ENCODE results near the gene FOXN3. TPM values are rescaled to one million over a fixed set of nuclear protein-coding genes. Genes with fewer than 3 reads are reported as not detected.
A peak's percentile ranks its signal among the peaks of the same experiment; 100 is the strongest.

FOXN3 gene
- total RNA-seq, 2 experiments from 2014 or later, result 124 to 127 TPM

- Histone ChIP-seq H3K27ac (ENCODE audit: low read depth in 1 of 2, low read length in 2 of 2) (peak overlapping the region; percentile 27 to 33), H3K27me3 (ENCODE audit: control insufficient read depth in 1 of 2, insufficient read depth in 2 of 2, low read length in 2 of 2) (no peaks in the 10 kb centered on the region), H3K4me3 (ENCODE audit: low read length) (peak overlapping the region; percentile 72), H3K36me3 (ENCODE audit: insufficient read depth, low read length) (no peaks in the 10 kb centered on the region), H3K9me3 (ENCODE audit: control insufficient read depth in 1 of 2, insufficient read depth in 1 of 2, low read length in 2 of 2) (no peaks in the 10 kb centered on the region), H3K4me1 (ENCODE audit: insufficient read depth, low read length) (peaks cover 26% of the 10 kb centered on the region)
- ChIA-PET CTCF (interaction anchor here (0.6 to 1.6 kb wide), 3 partner anchors 13 to 51 kb away, joined by 3 read pairs; no protein-coding TSS in a partner anchor), POLR2A (interaction anchor here (0.7 to 2.4 kb wide), 3 partner anchors 12 to 303 kb away, joined by 3 to 16 read pairs (median 6); no protein-coding TSS in a partner anchor)
- Mint-ChIP-seq H3K36me3 (ENCODE audit: low read depth) (peaks cover 21% of the 10 kb centered on the region), H3K4me1 (ENCODE audit: low read depth) (peaks cover 64% of the 10 kb centered on the region), H3K4me3 (peak overlapping the region; percentile 98), H3K9me3 (no peaks in the 10 kb centered on the region), H3K27me3 (no peaks in the 10 kb centered on the region), H3K27ac (peak overlapping the region; percentile 93)
- TF ChIP-seq, protein P1, sequence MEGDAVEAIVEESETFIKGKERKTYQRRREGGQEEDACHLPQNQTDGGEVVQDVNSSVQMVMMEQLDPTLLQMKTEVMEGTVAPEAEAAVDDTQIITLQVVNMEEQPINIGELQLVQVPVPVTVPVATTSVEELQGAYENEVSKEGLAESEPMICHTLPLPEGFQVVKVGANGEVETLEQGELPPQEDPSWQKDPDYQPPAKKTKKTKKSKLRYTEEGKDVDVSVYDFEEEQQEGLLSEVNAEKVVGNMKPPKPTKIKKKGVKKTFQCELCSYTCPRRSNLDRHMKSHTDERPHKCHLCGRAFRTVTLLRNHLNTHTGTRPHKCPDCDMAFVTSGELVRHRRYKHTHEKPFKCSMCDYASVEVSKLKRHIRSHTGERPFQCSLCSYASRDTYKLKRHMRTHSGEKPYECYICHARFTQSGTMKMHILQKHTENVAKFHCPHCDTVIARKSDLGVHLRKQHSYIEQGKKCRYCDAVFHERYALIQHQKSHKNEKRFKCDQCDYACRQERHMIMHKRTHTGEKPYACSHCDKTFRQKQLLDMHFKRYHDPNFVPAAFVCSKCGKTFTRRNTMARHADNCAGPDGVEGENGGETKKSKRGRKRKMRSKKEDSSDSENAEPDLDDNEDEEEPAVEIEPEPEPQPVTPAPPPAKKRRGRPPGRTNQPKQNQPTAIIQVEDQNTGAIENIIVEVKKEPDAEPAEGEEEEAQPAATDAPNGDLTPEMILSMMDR (IDR thresholded peaks at IDR 0.05), result peak; percentile 50
- ATAC-seq (ENCODE audit: poor library complexity), result peak; percentile 60
- DNase-seq, result peak in 13 of 14 experiments; percentile 25 to 82 (median 54)
- intact Hi-C loops (cut with DNase I, micrococcal nuclease), result loop anchor here (1.0 to 10.0 kb wide), 11 partner anchors 13 to 593 kb away; partner anchors contain the start of genes TDP1 (in 2 of the 2) and TTC8 (in 1 of the 2)
These were observed 612 bp upstream of the FOXN3 start for GRCh38 chr14:89417465-89418225.

GRCh38 chr14:89416002-89416995 is 734 bp downstream of the FOXN3 start:
- TF ChIP-seq, protein P1 (IDR thresholded peaks at IDR 0.05), result no peak
- Mint-ChIP-seq H3K27me3 (no peaks in the 10 kb centered on the region), H3K9me3 (no peaks in the 10 kb centered on the region), H3K27ac (peak overlapping the region; percentile 96), H3K4me1 (ENCODE audit: low read depth) (peaks cover 71% of the 10 kb centered on the region), H3K36me3 (ENCODE audit: low read depth) (peaks cover 35% of the 10 kb centered on the region), H3K4me3 (peak overlapping the region; percentile 96)
- peaks cover 26% of the 10 kb centered on the region for H3K4me1 ChIP-seq (ENCODE audit: insufficient read depth, low read length)
- peak; percentile 73 for ATAC-seq (ENCODE audit: poor library complexity)
- peak overlapping the region; percentile 71 for H3K4me3 ChIP-seq (ENCODE audit: low read length)
- peaks cover 7% of the 10 kb centered on the region for H3K36me3 ChIP-seq (ENCODE audit: insufficient read depth, low read length)
- CTCF ChIA-PET, result interaction anchor here (0.6 to 1.3 kb wide), 4 partner anchors 10 to 286 kb away, joined by 3 to 4 read pairs (median 3); no protein-coding TSS in a partner anchor
- peak overlapping the region; percentile 51 to 62 for H3K27ac ChIP-seq (ENCODE audit: low read depth in 1 of 2, low read length in 2 of 2)
- POLR2A ChIA-PET, result interaction anchor here (0.6 to 2.5 kb wide), 7 partner anchors 13 to 305 kb away, joined by 3 to 11 read pairs (median 4); no protein-coding TSS in a partner anchor
- intact Hi-C loops (cut with DNase I, micrococcal nuclease), result loop anchor here (1.0 to 10.0 kb wide), 8 partner anchors 51 to 591 kb away; partner anchors contain the start of genes TDP1 (in 1 of the 2) and TTC8 (in 1 of the 2)
- H3K9me3 ChIP-seq (ENCODE audit: control insufficient read depth in 1 of 2, insufficient read depth in 1 of 2, low read length in 2 of 2), result no peaks in the 10 kb centered on the region
- peak; percentile 97 to 100 (median 99) for DNase-seq
- H3K27me3 ChIP-seq (ENCODE audit: control insufficient read depth in 1 of 2, insufficient read depth in 2 of 2, low read length in 2 of 2), result no peaks in the 10 kb centered on the region

DNA sequence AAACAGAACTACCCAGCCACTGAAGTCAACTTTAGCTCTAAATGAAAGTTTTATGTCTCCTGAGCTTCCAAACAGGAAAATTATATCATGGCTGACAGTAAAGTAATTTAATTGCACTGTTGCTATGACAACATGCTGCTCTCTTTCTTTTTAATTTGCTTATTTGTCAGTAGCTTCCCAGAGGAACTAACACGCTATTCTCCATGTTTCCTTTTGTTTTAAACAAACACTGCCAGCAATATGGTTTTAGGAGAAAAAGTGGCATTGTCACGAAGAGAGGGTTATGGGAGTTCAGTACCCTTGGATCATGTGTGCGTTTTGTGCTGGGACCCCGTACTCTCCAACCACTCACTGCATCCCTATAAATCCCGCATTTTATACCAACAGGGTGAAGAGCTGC is 1.9 kb downstream of the FOXN3 start:
- POLR2A ChIA-PET, result interaction anchor here (0.6 to 2.5 kb wide), 6 partner anchors 14 to 306 kb away, joined by 3 to 11 read pairs (median 5); no protein-coding TSS in a partner anchor
- TF ChIP-seq, protein P1 (IDR thresholded peaks at IDR 0.05), result no peak

More for the DNA sequence above, 1.9 kb downstream of the FOXN3 start:
- no peak for DNase-seq
- Mint-ChIP-seq H3K36me3 (ENCODE audit: low read depth) (peaks cover 46% of the 10 kb centered on the region), H3K27me3 (no peaks in the 10 kb centered on the region), H3K4me3 (peak overlapping the region; percentile 77), H3K27ac (peak overlapping the region; percentile 96), H3K4me1 (ENCODE audit: low read depth) (peaks cover 75% of the 10 kb centered on the region), H3K9me3 (no peaks in the 10 kb centered on the region)
- Histone ChIP-seq H3K36me3 (ENCODE audit: insufficient read depth, low read length) (peaks cover 14% of the 10 kb centered on the region), H3K4me3 (ENCODE audit: low read length) (no peak overlapping the region), H3K27ac (ENCODE audit: low read depth in 1 of 2, low read length in 2 of 2) (no peak overlapping the region), H3K27me3 (ENCODE audit: control insufficient read depth in 1 of 2, insufficient read depth in 2 of 2, low read length in 2 of 2) (no peaks in the 10 kb centered on the region), H3K4me1 (ENCODE audit: insufficient read depth, low read length) (peaks cover 32% of the 10 kb centered on the region), H3K9me3 (ENCODE audit: control insufficient read depth in 1 of 2, insufficient read depth in 1 of 2, low read length in 2 of 2) (no peaks in the 10 kb centered on the region)
- CTCF ChIA-PET, result interaction anchor here (0.6 to 1.3 kb wide), 5 partner anchors 8 to 287 kb away, joined by 3 to 4 read pairs (median 3); no protein-coding TSS in a partner anchor
- intact Hi-C loops (cut with DNase I, micrococcal nuclease), result loop anchor here (5.0 to 10.0 kb wide), 5 partner anchors 202 to 590 kb away; partner anchors contain the start of genes TDP1 (in 1 of the 2) and TTC8 (in 1 of the 2)
- ATAC-seq (ENCODE audit: poor library complexity), result no peak
